H1 (cell line): ENCODE results near the gene RAB11B. TPM values are rescaled to one million over a fixed set of nuclear protein-coding genes. Genes with fewer than 3 reads are reported as not detected.

Experiments
- CTCF ChIA-PET: fragments of 300-600 bp; sonication (Branson Sonifier 250); formaldehyde crosslinking; loops from one replicate; lab custom pipeline; 2021; ENCODE audit not compliant: partially characterized antibody; lab: Charles Lee
- POLR2A ChIA-PET: fragments of 300-600 bp; sonication (Branson Sonifier 250); formaldehyde crosslinking; loops from one replicate; lab custom pipeline; 2021; ENCODE audit warnings: inconsistent platforms; ENCODE audit not compliant: partially characterized antibody; lab: Charles Lee
- DNase-seq, 2 experiments: peaks; one replicate each; pipeline versions ENCODE4 v3.0.0 to v3.0.0-alpha.2; 2010 to 2022; ENCODE audit warnings: low spot score in 2 of 2, low read depth in 1 of 2, mixed read lengths in 1 of 2
- FAIRE-seq: peaks from 2 replicates; lab custom pipeline; 2011; peaks lifted over from hg19 to GRCh38; lab: Jason Lieb, UNC
- H2AFZ ChIP-seq: 2 replicates; pipeline ENCODE4 v1.8.1; 2012; ENCODE audit warnings: low read length, inconsistent platforms
- H2AK5ac ChIP-seq: 2 replicates; pipeline ENCODE4 v1.6.1; 2013; ENCODE audit warnings: low read depth, low read length
- H2BK120ac ChIP-seq: replicated peaks from 2 replicates; pipeline ENCODE3; 2013; ENCODE audit warnings: low read depth, low read length, inconsistent platforms
- H2BK12ac ChIP-seq: 2 replicates; pipeline ENCODE4 v1.6.1; 2013; ENCODE audit warnings: low read depth, low read length
- H2BK15ac ChIP-seq: 2 replicates; pipeline ENCODE4 v1.6.1; 2013; ENCODE audit warnings: low read length
- H2BK20ac ChIP-seq: 2 replicates; pipeline ENCODE4 v1.6.1; 2013; ENCODE audit warnings: low read length
- H2BK5ac ChIP-seq: 2 replicates; pipeline ENCODE4 v1.6.1; 2013; ENCODE audit warnings: low read depth, low read length
- H3K14ac ChIP-seq: 2 replicates; pipeline ENCODE4 v1.6.1; 2013; ENCODE audit warnings: inconsistent platforms; ENCODE audit not compliant: insufficient read length
- H3K18ac ChIP-seq: 2 replicates; pipeline ENCODE4 v1.6.1; 2013; ENCODE audit warnings: low read length; ENCODE audit errors: extremely low read depth
- H3K23ac ChIP-seq: 2 replicates; pipeline ENCODE4 v1.6.1; 2013; ENCODE audit warnings: inconsistent platforms; ENCODE audit not compliant: insufficient read length
- H3K23me2 ChIP-seq: 2 replicates; pipeline ENCODE4 v1.6.1; 2013; ENCODE audit warnings: low read depth, low read length
- H3K27ac ChIP-seq: 2 replicates; pipeline ENCODE4 v1.6.1; 2011; ENCODE audit warnings: low read depth, low read length, inconsistent platforms
- H3K27me3 ChIP-seq, 4 experiments: replicated peaks in 1 of 4; 1 replicate in 1 of 4; 2 replicates in 3 of 4; pipeline versions ENCODE4 v1.6.1 to v1.8.1; 2011 to 2013; ENCODE audit warnings: low read length in 3 of 4, mild to moderate bottlenecking in 3 of 4, inconsistent platforms in 2 of 4, mixed read lengths in 2 of 4, moderate library complexity in 1 of 4; ENCODE audit not compliant: control insufficient read depth in 3 of 4, insufficient read depth in 3 of 4; ENCODE audit errors: extremely low read depth in 1 of 4
- H3K36me3 ChIP-seq, 4 experiments: 2 replicates each; pipeline versions ENCODE4 v1.6.1 to v1.8.1; 2011 to 2013; ENCODE audit warnings: mild to moderate bottlenecking in 4 of 4, low read length in 3 of 4, moderate library complexity in 2 of 4, control low read depth in 1 of 4, inconsistent platforms in 1 of 4; ENCODE audit not compliant: insufficient read depth in 4 of 4, control insufficient read depth in 2 of 4
- H3K4ac ChIP-seq: replicated peaks from 2 replicates; pipeline ENCODE3; 2013; ENCODE audit warnings: low read length, low read depth, mixed read lengths, inconsistent platforms; ENCODE audit not compliant: insufficient read length
- H3K4me1 ChIP-seq, 4 experiments: replicated peaks in 1 of 4; 1 replicate in 1 of 4; 2 replicates in 3 of 4; pipeline versions ENCODE4 v1.6.1 to v1.8.1; 2011 to 2013; ENCODE audit warnings: low read length in 3 of 4, inconsistent platforms in 2 of 4, mixed read lengths in 1 of 4; ENCODE audit not compliant: insufficient read depth in 4 of 4, control insufficient read depth in 3 of 4
- H3K4me2 ChIP-seq, 2 experiments: 2 replicates each; pipeline versions ENCODE4 v1.6.1 to v1.8.1; 2011 to 2013; ENCODE audit warnings: low read depth in 2 of 2, low read length in 2 of 2, control low read depth in 1 of 2, inconsistent platforms in 1 of 2, mild to moderate bottlenecking in 1 of 2; ENCODE audit not compliant: insufficient read depth in 1 of 2
- H3K4me3 ChIP-seq, 4 experiments: fragments of 200-600, 300-600 bp in 1 of 4; sonication (generic), shearing (Covaris generic), sonication (Bioruptor Twin) in 1 of 4; 2 replicates each; pipeline versions ENCODE4 v1.5.1 to v1.8.1; 2011 to 2016; ENCODE audit warnings: low read length in 4 of 4, low read depth in 3 of 4, control low read depth in 2 of 4, inconsistent platforms in 2 of 4, mild to moderate bottlenecking in 2 of 4, mixed read lengths in 1 of 4, moderate library complexity in 1 of 4; ENCODE audit not compliant: insufficient read depth in 2 of 4; ENCODE audit errors: extremely low read depth in 1 of 4
- H3K56ac ChIP-seq: replicated peaks from 2 replicates; pipeline ENCODE3; 2013; ENCODE audit warnings: low read depth, mild to moderate bottlenecking, mixed read lengths, low read length, inconsistent platforms; ENCODE audit not compliant: insufficient read length
- H3K79me1 ChIP-seq: 2 replicates; pipeline ENCODE4 v1.6.1; 2013; ENCODE audit warnings: low read depth, low read length, control low read depth
- H3K79me2 ChIP-seq, 2 experiments: 2 replicates each; pipeline versions ENCODE4 v1.6.1 to v1.8.1; 2012 to 2013; ENCODE audit warnings: low read length in 2 of 2, mild to moderate bottlenecking in 2 of 2, inconsistent platforms in 1 of 2; ENCODE audit not compliant: insufficient read depth in 2 of 2, control insufficient read depth in 1 of 2
- H3K9ac ChIP-seq, 4 experiments: replicated peaks in 1 of 4; 1 replicate in 1 of 4; 2 replicates in 3 of 4; pipeline versions ENCODE4 v1.6.1 to v1.8.1; 2011 to 2013; ENCODE audit warnings: low read depth in 3 of 4, low read length in 3 of 4, control low read depth in 2 of 4, mild to moderate bottlenecking in 2 of 4, moderate library complexity in 2 of 4, inconsistent platforms in 1 of 4; ENCODE audit errors: extremely low read depth in 1 of 4
- H3K9me3 ChIP-seq, 2 experiments: 2 replicates each; pipeline versions ENCODE4 v1.6.1 to v1.8.1; 2012 to 2013; ENCODE audit warnings: mild to moderate bottlenecking in 2 of 2, moderate library complexity in 2 of 2, control low read depth in 1 of 2, inconsistent platforms in 1 of 2, low read depth in 1 of 2, low read length in 1 of 2, mixed read lengths in 1 of 2; ENCODE audit not compliant: insufficient read depth in 2 of 2
- H4K20me1 ChIP-seq, 2 experiments: replicated peaks in 1 of 2; 2 replicates each; pipeline versions ENCODE3 to v1.8.1; 2011 to 2013; ENCODE audit warnings: inconsistent platforms in 2 of 2, low read length in 2 of 2, mild to moderate bottlenecking in 1 of 2; ENCODE audit not compliant: insufficient read depth in 2 of 2, control insufficient read depth in 1 of 2
- H4K5ac ChIP-seq: 2 replicates; pipeline ENCODE4 v1.6.1; 2013; ENCODE audit warnings: low read length, low read depth, mixed read lengths, inconsistent platforms; ENCODE audit not compliant: insufficient read length
- H4K8ac ChIP-seq: 2 replicates; pipeline ENCODE4 v1.8.0; 2013; ENCODE audit warnings: mild to moderate bottlenecking, moderate library complexity, low read length, inconsistent platforms; ENCODE audit not compliant: insufficient read depth; ENCODE audit errors: extremely low read depth
- H4K91ac ChIP-seq: replicated peaks from 2 replicates; pipeline ENCODE3; 2013; ENCODE audit warnings: low read length, mixed read lengths, inconsistent platforms; ENCODE audit not compliant: insufficient read length
- CEBPB ChIP-seq: IDR thresholded peaks from 2 replicates; pipeline ENCODE4 v1.6.1; 2012; ENCODE audit warnings: low read depth, low read length
- CHD2 ChIP-seq: IDR thresholded peaks from 2 replicates; pipeline ENCODE4 v1.6.1; 2012; ENCODE audit warnings: low read length, improper control_type of control experiment
- KDM1A ChIP-seq: fragments of 200-600, 300-600 bp; sonication (generic); IDR thresholded peaks from 2 replicates; pipeline ENCODE4 v1.7.1; 2016; ENCODE audit warnings: mild to moderate bottlenecking, low read length, borderline replicate concordance
- KDM4A ChIP-seq: IDR thresholded peaks from one replicate; pipeline ENCODE4 v1.7.1; 2012; ENCODE audit warnings: low read depth, mild to moderate bottlenecking, moderate library complexity, low read length, inconsistent platforms; ENCODE audit not compliant: severe bottlenecking
- POLR2AphosphoS5 ChIP-seq: IDR thresholded peaks from 2 replicates; pipeline ENCODE4 v1.6.1; 2011; ENCODE audit warnings: low read depth, low read length
- RFX5 ChIP-seq: IDR thresholded peaks from 2 replicates; pipeline ENCODE4 v1.6.1; 2011; ENCODE audit warnings: low read depth, low read length, improper control_type of control experiment, borderline replicate concordance
- RXRA ChIP-seq: IDR thresholded peaks from 2 replicates; pipeline ENCODE4 v1.6.1; 2011; ENCODE audit warnings: low read depth, mild to moderate bottlenecking, low read length, moderate library complexity; ENCODE audit not compliant: insufficient read depth
- SP4 ChIP-seq: IDR thresholded peaks from 2 replicates; pipeline ENCODE4 v1.6.1; 2012; ENCODE audit warnings: low read length, inconsistent platforms
- SUZ12 ChIP-seq: fragments of 200-600 bp; sonication (generic); IDR thresholded peaks from 2 replicates; pipeline ENCODE4 v1.6.1; 2012; ENCODE audit warnings: mild to moderate bottlenecking, inconsistent platforms, low read length, moderate library complexity, mixed read lengths
- TEAD4 ChIP-seq: IDR thresholded peaks from 2 replicates; pipeline ENCODE4 v1.6.1; 2012; ENCODE audit warnings: low read depth, low read length, inconsistent platforms, mixed read lengths
- YY1 ChIP-seq: IDR thresholded peaks from 2 replicates; pipeline ENCODE4 v1.6.1; 2011; ENCODE audit warnings: low read depth, mild to moderate bottlenecking, low read length
- WGBS, 2 experiments: shearing (Covaris generic) in 1 of 2; methylation state at CpG; one replicate each; pipeline versions ENCODE4 v1.1.6 to v1.1.7; 2013 to 2015; ENCODE audit warnings: low lambda C conversion rate in 2 of 2, mixed read lengths in 2 of 2, inconsistent platforms in 1 of 2, low coverage in 1 of 2, missing lambda C conversion rate in 1 of 2; ENCODE audit not compliant: insufficient replicate concordance in 2 of 2, insufficient coverage in 1 of 2, insufficient read length in 1 of 2; ENCODE audit errors: extremely low coverage in 1 of 2, missing lambda C conversion rate in 1 of 2; 5-methylcytosine and 5-hydroxymethylcytosine counted together
- polyA plus RNA-seq, 7 experiments: library from polyadenylated mRNA; depleted of rRNA in 3 of 7; stranded (reverse) in 5 of 7; unstranded in 2 of 7; fragments of >200 nt in 5 of 7; fragments of 200-250 nt in 2 of 7; gene quantifications; 1 replicate in 5 of 7; 2 replicates in 1 of 7; 4 replicates in 1 of 7; pipeline versions ENCODE4 v1.2.1 to v1.2.3, GENCODE V29; 2011 to 2013; ENCODE audit warnings: missing spikeins in 2 of 7, mixed read lengths in 2 of 7
- total RNA-seq: library from RNA; stranded (reverse); fragmentation: NEBNext Ultra II Directional; extraction: Animal tissue kit (Norgen Biotek cat#: 25700); gene quantifications from 2 replicates; pipeline ENCODE4 v1.2.1, GENCODE V29; 2021

RAB11B gene
- total and polyA plus RNA-seq, 2 of the 8 experiments (the other 6 are each of a cell fraction or from before 2014, with no cell fraction given): 50.2 to 85.8 TPM

DNA sequence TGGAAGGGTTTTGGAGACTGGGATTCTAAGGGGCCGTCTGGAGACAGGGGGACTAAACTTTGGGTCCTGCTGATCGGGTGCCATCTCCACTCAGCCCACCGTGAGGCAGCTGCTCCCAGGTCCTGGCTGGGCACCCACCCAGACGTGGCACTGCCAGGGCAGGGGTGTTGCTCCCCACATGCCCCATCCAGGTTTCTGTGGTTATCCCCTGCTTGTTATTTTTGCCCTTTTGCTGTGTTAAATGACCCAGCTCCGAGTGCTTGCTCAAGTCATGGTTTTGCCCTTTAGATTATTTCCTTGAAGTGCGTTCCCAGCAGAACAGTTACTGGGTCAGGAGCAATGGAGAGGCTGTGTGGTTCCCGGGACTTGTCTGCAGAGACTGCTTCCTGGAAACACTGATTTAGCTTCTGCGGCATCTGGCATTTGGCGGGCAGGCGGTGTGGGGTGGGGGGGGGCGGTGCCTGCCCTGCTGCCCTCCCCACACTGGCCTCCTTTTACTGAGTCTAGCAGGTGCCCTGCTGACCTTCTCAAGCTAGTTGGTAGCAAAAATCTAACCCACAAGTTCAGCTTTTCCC lies 1.9 kb downstream of the RAB11B start:
- H3K79me1 ChIP-seq: peaks cover 24% of the 10 kb centered on the region
- 81% methylated on average over 11 of the region's 11 CpGs; no CpG with 5 or more reads in 1 of the 2 experiments for WGBS, 2 experiments
- no peak overlapping the region for H3K56ac ChIP-seq
- no peak overlapping the region for H2BK12ac ChIP-seq
- H3K23ac ChIP-seq: no peak overlapping the region
- TF ChIP-seq CHD2 (no peak), POLR2AphosphoS5 (no peak), RFX5 (no peak), YY1 (no peak), TEAD4 (no peak), KDM1A (no peak), SP4 (no peak), KDM4A (no peak), RXRA (no peak), CEBPB (no peak), SUZ12 (no peak)
- DNase-seq (no peak), FAIRE-seq (no peak)
- no peak overlapping the region for H2AK5ac ChIP-seq
- CTCF ChIA-PET: interaction anchor here (0.8 to 5.5 kb wide), 6 partner anchors 9 to 44 kb away, joined by 3 to 47 read pairs (median 8); partner anchors contain the start of gene MARCHF2
- H3K18ac ChIP-seq: no peak overlapping the region
- no peak overlapping the region for H2BK20ac ChIP-seq
- no peak overlapping the region for H3K4ac ChIP-seq
- H2BK120ac ChIP-seq: no peak overlapping the region
- H4K20me1 ChIP-seq: peaks cover 7 to 17% of the 10 kb centered on the region in 2 experiments
- no peaks in the 10 kb centered on the region; a peak in 1 of 8 replicates for H3K36me3 ChIP-seq
- no peak overlapping the region for H4K5ac ChIP-seq
- no peaks in the 10 kb centered on the region for H3K23me2 ChIP-seq
- H3K27ac ChIP-seq: no peak overlapping the region
- POLR2A ChIA-PET: interaction anchor here (0.6 to 5.6 kb wide), 15 partner anchors 9 to 128 kb away, joined by 3 to 71 read pairs (median 4); partner anchors contain the start of genes ANGPTL4, KANK3, MARCHF2 and NDUFA7
- H3K9me3 ChIP-seq: no peaks in the 10 kb centered on the region
- no peak overlapping the region for H3K9ac ChIP-seq
- H3K14ac ChIP-seq: no peak overlapping the region
- peaks cover 0 to 10% (median 4%) of the 10 kb centered on the region in 4 experiments; a peak in 6 of 7 replicates for H3K4me1 ChIP-seq
- H2BK15ac ChIP-seq: no peak overlapping the region
- no peak overlapping the region for H2BK5ac ChIP-seq
- H3K79me2 ChIP-seq: peaks cover 7 to 61% of the 10 kb centered on the region in 2 experiments
- H4K91ac ChIP-seq: no peak overlapping the region
- no peak overlapping the region for H3K4me3 ChIP-seq
- no peak overlapping the region; a peak in 1 of 4 replicates for H3K4me2 ChIP-seq
- H4K8ac ChIP-seq: no peak overlapping the region
- H2AFZ ChIP-seq: no peak overlapping the region
- no peaks in the 10 kb centered on the region for H3K27me3 ChIP-seq
